Stimulated activated CD4-positive, alpha-beta T cell treated with anti-CD3 and anti-CD28 coated beads, Interleukin-12 subunit alpha, Interleukin-12 subunit beta, amount 100 ng/mL, for 4 hours (primary cell): ENCODE measurements around the gene GPRC5C.

ENCODE experiments used
- DNase-seq: peaks from one replicate; pipeline ENCODE4 v3.0.0-alpha.2; 2020

Gene GPRC5C

GRCh38 chr17:74408262-74408661, 23.6 kb upstream of the GPRC5C start:
- DNase-seq, result no peak

- no peak for DNase-seq
Measured at GRCh38 chr17:74408815-74409214, 23.1 kb upstream of the GPRC5C start.

- no peak for DNase-seq
Measured at GRCh38 chr17:74410001-74410443, 21.9 kb upstream of the GPRC5C start.

GRCh38 chr17:74412581-74412980, 19.3 kb upstream of the GPRC5C start:
- no peak for DNase-seq

- DNase-seq, result no peak
Measured at GRCh38 chr17:74413491-74413890, 18.4 kb upstream of the GPRC5C start.

- DNase-seq, result no peak
Measured at GRCh38 chr17:74414510-74414909, 17.4 kb upstream of the GPRC5C start.

- DNase-seq, result no peak
Measured at GRCh38 chr17:74415608-74416396, 16.1 kb upstream of the GPRC5C start.

- DNase-seq, result no peak
Measured at GRCh38 chr17:74417178-74418045, 14.5 kb upstream of the GPRC5C start.

GRCh38 chr17:74419928-74420411, 11.9 kb upstream of the GPRC5C start:
- DNase-seq, result no peak

- DNase-seq, result no peak
Measured at GRCh38 chr17:74424117-74424516, 7.8 kb upstream of the GPRC5C start.

- DNase-seq, result no peak
Measured at GRCh38 chr17:74424657-74425056, 7.2 kb upstream of the GPRC5C start.

GRCh38 chr17:74426551-74427047, 5.3 kb upstream of the GPRC5C start:
- no peak for DNase-seq

GRCh38 chr17:74427048-74427762, 4.7 kb upstream of the GPRC5C start:
- no peak for DNase-seq

GRCh38 chr17:74427763-74428153, 4.1 kb upstream of the GPRC5C start:
- DNase-seq, result no peak

GRCh38 chr17:74429604-74430384, 2.1 kb upstream of the GPRC5C start:
- DNase-seq, result no peak

GRCh38 chr17:74430385-74430705, 1.5 kb upstream of the GPRC5C start:
- DNase-seq, result no peak

GRCh38 chr17:74430706-74431567, 951 bp upstream of the GPRC5C start:
- no peak for DNase-seq

- DNase-seq, result no peak
Measured at GRCh38 chr17:74432424-74432690, 469 bp downstream of the GPRC5C start.

- DNase-seq, result no peak
Measured at GRCh38 chr17:74432766-74433391, 991 bp downstream of the GPRC5C start.

GRCh38 chr17:74433421-74434121, 1.7 kb downstream of the GPRC5C start:
- DNase-seq, result no peak
